Stimulated activated CD4-positive, alpha-beta T cell treated with anti-CD3 and anti-CD28 coated beads, Interleukin-1b, Interleukin-23, amount 100 ng/mL, for 1 hour (primary cell): ENCODE measurements around the gene HEATR5A.
"Not testable (repeated sequence)": the region's sequence is repeated elsewhere in the genome, so short reads cannot be mapped to it uniquely, and the experiment has no call there.

ENCODE experiments used
- DNase-seq, 2 donors: peaks; one replicate each; pipeline ENCODE4 v3.0.0-alpha.2; 2020; ENCODE audit warnings: low read depth in 2 of 2

The HEATR5A gene

DNA sequence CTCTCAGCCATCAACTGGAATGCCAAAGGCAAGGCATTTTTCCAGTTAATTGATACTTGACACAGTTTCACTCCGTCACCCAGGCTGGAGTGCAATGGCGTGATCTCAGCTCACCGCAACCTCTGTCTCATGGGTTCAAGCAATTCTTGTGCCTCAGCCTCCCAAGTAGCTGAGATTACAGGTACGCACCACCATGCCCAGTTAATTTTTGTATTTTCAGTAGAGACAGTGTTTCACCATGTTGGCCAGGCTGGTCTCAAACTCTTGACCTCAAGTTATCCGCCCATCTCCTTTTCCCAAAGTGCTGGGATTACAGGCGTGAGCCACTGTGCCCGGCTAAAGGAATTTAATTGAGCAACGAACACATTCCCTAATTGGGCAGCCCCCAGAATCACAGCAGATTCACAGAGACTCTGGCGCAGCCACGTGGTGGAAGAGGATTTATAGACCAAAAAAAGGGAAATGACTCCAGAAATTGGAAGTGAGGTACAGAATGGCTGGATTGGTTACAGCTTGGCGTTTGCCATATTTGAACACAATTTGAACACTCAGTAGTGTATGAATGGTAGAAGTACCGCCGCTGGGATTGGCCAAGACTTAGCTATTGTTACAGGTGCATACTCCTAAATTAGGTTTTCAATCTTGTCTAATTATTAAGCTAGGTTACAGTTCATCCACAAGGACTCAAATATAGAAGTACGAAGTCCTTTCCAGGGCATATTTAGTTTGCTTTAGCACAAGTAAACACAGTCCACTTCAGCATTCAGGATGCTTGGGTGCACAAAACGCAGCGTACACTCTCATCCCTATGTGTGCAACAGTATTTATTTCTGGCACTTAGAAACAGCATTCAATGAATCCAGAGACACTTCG, 162.6 kb downstream of the HEATR5A start:
- DNase-seq: not testable (repeated sequence)

DNA sequence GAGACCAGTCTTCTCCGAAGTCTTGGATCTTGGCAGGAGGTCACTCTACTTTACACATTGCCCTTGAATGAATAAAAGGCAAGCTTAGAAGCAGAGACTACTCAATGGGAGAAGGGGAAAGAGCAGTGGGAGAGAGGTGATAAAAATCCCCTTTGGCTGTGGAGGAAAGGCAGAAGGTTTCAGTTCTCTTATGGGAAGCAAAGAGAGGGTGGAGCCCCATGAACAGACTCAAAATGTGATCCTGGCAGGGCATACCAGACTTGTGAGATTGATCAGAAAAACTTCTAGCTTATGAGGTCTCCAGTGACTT, 163.2 kb downstream of the HEATR5A start:
- DNase-seq: no peak

DNA sequence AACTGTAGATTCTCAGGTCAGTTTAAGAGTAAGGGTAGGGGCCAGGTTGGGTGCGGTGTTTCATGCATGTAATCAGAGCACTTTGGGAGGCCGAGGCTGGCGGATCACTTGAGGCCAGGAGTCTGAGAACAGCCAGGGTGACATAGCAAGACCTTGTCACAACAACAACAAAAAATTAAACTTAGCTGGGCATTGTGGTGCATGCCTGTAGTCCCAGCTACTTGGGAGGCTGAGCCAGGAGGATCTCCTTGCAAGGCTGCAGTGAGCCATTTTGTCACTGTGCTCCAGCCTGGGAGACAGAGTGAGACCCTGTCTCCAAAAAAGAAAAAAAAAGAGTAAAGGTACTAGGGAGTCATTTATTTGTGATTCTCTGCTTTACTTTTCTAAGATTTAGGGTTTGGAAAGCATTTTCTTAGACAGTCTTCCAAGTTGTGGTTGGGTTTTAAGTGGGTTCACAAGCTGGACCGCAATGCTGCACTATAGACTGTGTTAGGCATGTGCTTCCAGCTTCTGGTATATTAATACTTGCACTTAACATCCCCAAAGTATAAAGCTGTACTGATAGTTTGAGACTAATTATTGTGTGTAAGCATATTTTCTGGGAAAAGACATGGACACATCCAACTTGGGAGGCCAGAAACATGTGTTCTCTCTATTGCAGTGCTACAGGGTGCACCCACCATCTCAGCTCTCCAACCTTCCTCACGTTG, 163.7 kb downstream of the HEATR5A start:
- no peak for DNase-seq

DNA sequence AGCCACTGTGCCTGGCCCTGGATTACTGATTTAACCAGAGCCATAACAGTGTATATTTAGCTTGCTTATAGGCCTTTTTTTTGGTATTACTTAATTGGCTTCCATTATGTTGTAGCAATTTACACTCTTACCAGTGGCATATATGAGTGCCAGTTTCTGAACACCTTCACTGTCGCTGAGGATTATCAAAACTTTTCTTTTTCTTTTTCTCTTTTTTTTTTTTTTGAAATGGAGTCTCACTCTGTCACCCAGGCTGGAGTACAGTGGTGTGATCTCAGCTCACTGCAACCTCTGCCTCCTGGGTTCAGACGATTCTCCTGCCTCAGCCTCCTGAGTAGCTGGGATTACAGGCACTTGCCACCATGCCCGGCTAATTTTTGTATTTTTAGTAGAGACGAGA, 164.4 kb downstream of the HEATR5A start:
- DNase-seq: not testable (repeated sequence)

DNA sequence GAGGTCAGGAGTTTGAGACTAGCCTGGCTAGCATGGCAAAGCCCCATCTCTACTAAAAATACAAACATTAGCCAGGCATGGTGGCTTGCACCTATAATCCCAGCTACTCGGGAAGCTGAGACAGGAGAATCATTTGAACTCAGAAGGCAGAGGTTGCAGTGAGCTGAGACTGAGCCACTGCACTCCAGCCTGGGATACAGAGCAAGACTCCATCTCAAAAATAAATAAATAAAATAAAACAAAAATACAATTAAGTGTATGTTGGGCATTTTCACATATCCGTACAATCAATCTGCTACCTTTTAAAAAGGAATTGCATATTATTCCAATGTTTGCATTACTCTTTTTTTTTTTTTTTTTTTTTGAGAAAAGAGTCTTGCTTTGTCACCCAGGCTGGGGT, 165.1 kb downstream of the HEATR5A start:
- no peak for DNase-seq

DNA sequence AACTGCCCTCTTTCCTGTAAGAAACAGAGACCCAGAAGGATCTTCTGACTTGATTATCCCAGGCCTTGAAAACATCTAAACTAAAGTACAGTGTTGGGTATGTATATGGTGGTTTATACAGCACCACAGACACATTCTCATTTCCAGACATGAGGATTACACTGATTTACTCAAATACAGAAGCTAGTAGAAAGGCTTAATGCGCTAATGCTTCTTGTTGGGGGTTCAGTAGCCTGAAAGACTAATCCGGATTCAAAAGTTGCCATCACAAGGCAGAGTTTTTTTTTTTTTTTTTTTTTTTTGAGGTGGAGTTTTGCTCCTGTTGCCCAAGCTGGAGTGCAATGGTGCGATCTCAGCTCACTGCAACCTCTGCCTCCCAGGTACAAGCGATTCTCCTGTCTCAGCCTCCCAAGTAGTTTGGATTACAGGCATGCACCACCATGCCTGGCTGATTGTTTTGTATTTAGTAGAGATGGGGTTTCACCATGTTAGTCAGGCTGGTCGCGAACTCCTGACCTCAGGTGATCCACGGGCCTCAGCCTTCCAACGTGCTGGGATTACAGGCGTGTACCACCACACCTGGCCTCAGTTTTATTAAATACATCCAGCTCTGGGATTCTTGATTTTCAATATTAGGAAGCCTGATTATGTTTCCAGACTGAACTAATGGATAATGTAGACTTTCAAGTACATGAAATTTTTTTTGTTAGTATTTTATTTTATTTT, 166.4 kb downstream of the HEATR5A start:
- no peak for DNase-seq

DNA sequence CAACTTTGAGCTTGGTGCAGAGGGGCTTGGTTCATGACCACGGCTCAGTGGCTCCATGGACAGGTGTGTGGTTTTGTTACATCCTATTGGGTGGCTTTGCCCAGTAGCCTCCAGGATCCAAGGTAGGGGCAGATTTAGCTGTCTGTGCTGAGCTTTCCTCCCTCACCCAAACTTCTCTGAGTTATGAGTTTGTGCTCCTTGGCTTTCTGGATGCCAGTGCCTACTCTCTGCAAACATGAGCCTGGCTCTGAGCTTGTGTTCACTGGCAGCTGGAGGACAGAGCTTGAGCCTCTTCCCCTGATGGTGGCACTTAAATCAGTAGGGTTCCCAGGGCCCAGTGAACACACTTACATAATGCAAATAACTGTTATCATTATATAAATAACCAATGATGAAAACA, 167.5 kb downstream of the HEATR5A start:
- DNase-seq: no peak

DNA sequence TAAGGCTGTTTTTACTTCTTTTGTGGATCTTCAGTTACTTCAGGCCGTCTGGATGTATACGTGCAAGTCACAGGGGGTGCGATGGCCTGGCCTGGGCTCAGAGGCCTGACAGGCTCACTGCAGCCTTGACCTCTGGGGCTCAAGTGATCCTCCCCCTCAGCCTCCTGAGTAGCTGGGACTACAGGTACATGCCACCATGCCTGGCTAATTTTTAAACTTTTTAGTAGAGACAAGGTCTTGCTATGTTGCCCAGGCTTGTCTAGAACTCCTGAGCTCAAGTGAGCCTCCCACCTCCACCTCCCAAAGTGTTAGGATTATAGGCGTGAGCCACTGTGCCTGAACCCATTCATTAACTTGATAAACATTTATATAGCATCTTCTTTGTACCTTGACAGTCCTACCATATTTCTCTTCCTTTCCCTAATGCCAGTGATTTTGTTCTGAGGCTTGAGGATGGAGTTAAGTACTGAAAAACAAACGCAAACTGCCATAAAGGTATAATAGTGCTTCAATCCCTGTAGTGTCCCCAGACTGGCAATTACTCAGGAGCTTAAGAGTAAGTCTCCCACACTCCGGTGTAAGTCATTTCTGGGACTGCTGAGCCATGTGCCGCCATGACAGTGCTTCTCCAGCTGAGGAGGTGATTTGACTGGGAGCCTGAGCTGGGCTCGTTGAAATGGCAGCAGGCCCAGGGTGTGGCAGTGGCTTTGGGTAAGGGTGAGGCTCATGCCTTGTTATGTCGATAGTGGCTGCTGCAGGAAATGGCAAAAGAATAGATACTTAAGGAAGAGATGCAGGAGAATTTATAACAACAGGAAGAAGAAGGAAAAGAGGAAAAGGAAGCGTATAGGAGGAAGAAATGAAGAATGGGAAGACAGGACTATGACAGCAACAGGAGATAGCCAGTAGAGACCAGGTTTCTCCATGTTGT, 169.1 kb downstream of the HEATR5A start:
- DNase-seq: no peak

DNA sequence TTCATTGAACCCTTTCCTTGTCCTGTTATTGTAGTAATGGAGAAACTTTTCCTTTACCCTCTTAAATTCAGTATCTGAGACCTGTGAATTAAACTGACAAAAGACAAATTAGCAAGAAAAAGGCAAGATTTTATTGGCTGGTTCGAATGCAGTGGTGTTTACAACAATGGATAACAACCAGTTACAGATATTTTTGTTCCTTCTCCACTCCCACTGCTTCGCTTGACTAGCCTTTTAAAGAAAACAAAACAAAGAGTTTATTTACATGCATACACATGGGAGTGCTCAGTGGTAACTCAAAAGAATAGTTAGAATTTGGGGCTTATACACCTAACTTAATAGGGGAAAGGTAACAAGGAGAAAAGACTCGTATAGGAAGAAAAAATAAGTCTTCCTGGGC, 175.7 kb downstream of the HEATR5A start:
- DNase-seq: no peak

DNA sequence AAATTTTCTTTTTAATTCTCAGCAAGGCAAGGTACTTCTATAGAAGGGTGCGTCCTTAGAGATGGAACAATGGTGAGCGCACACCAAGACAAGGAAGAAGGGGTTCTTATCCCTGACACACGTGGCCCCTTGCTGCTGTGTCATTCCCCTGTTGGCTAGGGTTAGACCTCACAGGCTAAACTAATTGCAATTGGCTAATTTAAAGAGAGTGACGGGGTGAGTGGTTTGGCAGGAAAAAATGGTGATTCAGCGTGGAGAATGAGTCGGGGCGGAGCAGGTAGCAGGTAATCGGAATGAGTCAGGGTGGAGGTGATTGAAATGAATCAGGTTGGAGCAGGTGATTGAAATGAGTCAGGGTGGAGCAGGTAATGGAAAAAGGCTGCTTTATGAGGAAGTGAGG, 176.5 kb downstream of the HEATR5A start:
- DNase-seq: no peak

DNA sequence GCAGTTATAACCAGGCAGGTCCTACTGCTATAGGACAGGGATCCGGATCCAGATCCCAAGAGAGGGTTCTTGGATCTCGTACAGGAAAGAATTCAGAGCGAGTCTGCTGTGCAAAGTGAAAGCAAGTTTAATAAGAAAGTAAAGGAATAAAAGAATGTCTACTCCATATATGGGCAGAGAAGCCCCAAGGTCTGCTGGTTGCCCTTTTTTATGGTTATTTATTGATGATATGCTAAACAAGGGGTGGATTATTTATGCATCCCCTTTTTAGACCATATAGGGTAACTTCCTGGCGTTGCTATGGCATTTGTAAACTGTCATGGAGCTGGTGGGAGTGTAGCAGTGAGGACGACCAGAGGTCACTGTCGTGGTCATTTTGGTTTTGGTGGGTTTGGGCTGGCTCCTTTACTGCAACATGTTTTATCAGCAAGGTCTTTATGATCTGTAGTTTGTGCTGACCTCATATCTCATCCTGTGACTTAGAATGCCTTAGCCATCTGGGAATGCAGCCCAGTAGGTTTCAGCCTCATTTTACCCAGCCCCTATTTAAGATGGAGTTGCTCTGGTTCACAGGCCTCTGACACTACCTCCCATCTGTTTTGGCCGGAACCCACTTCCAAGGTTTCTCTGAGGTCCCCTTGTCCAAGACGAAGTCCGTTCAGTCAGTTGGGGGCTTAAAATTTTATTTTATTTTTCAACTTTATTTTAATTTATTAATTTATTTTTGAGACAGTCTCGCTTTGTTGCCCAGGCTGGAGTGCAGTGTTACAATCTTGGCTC, 178.0 kb downstream of the HEATR5A start:
- not testable (repeated sequence) for DNase-seq
